Measurements from ENCODE around the gene TRAF4. TPM values are rescaled to one million over a fixed set of nuclear protein-coding genes. Genes with fewer than 3 reads are reported as not detected.

TRAF4 gene
- total and polyA plus RNA-seq, 9 of the 15 experiments (the other 6 are each of a cell fraction or from before 2014, with no cell fraction given), result 2.4 to 147 (median 72.4) TPM

DNA sequence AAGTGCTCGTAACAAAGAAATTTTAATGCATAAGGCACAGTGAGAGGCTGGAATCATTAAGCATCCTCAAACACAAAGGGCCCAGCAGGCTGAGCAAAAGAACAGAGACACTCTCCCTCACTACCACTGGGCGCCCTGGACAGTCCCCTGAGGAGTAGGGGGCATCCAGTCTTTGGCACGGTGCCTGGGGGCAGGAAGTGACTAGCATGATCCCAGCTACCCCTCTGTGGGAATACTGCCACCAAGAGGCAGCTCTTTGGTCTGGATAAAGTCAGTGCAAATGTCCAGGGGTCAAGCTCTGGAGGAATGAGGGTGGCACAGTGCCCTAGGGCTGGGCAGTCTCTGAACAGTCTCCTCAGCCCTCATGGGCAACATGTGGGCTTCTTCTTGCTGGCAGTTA, 29.5 kb upstream of the TRAF4 start:
- Histone ChIP-seq H3K4me2 (ENCODE audit: insufficient read depth, low read length) (no peak overlapping the region), H3K27me3 (ENCODE audit: control insufficient read depth in 2 of 2, insufficient read depth in 2 of 2, low read length in 2 of 2) (0 out of 5 replicates have a peak, but pooled peaks cover 0 to 11% of the 10 kb centered on the region in 2 experiments), H4K20me1 (replicated peaks; ENCODE audit: control insufficient read depth, insufficient read depth, low read length) (no peaks in the 10 kb centered on the region), H3K9me3 (replicated peaks; ENCODE audit: control insufficient read depth, insufficient read depth, low read depth, low read length) (0 out of 2 replicates have a peak, but pooled peaks cover 2% of the 10 kb centered on the region), H2AFZ (ENCODE audit: low read depth, low read length) (no peak overlapping the region), H3K27ac (ENCODE audit: extremely low read depth, low read depth, low read length) (no peak overlapping the region), H3K9ac (ENCODE audit: insufficient read depth in 1 of 2, low read depth in 2 of 2, low read length in 2 of 2) (peak overlapping the region in 1 of 2 experiments; percentile 53; a peak in 1 of 4 replicates), H3K4me1 (replicated peaks in 1 of 2; ENCODE audit: control insufficient read depth in 2 of 2, insufficient read depth in 2 of 2, low read length in 2 of 2) (peaks cover 23 to 50% of the 10 kb centered on the region in 2 experiments), H3K9me1 (ENCODE audit: control insufficient read depth, insufficient read depth, low read length) (no peaks in the 10 kb centered on the region), H3K79me2 (ENCODE audit: control insufficient read depth, insufficient read depth, low read length) (peaks cover 18% of the 10 kb centered on the region), H3K36me3 (ENCODE audit: control insufficient read depth, insufficient read depth, low read length) (no peaks in the 10 kb centered on the region), H3K4me3 (no peak overlapping the region)
- ATAC-seq, result no peak
- no peak for DNase-seq (ENCODE audit: extremely low read depth in 1 of 4, low spot score in 3 of 4)
- intact Hi-C loops (cut with micrococcal nuclease) (no loop called here), in situ Hi-C loops (cut with MboI) (no loop called here)
- no peak for FAIRE-seq
- WGBS (ENCODE audit: insufficient coverage, low coverage, missing lambda C conversion rate), result 48% methylated on average over 3 of the region's 3 CpGs
- CTCF ChIA-PET (ENCODE audit: low intra/inter-chr PET ratio), result no interaction called here
- POLR2A ChIA-PET, result interaction anchor here (0.6 to 8.7 kb wide), 4 partner anchors 8 to 201 kb away, joined by 3 to 133 read pairs (median 4); partner anchors contain the start of genes RPL23A, SDF2 and SUPT6H
- BruUV-seq (replicated peaks), result no TSS peak
- no peak for TF ChIP-seq ELF4 (CRISPR knock-in tag; IDR thresholded peaks at IDR 0.05)
- no peak for TF ChIP-seq RFX7 (CRISPR knock-in tag; IDR thresholded peaks at IDR 0.05)
- TF ChIP-seq SETDB1 (IDR thresholded peaks at IDR 0.05; ENCODE audit: low read length), result no peak
- TF ChIP-seq NFIC (IDR thresholded peaks at IDR 0.05), result peak; percentile 82
- TF ChIP-seq ZNF695 (CRISPR knock-in tag; IDR thresholded peaks at IDR 0.05), result no peak
- TF ChIP-seq, protein P1, sequence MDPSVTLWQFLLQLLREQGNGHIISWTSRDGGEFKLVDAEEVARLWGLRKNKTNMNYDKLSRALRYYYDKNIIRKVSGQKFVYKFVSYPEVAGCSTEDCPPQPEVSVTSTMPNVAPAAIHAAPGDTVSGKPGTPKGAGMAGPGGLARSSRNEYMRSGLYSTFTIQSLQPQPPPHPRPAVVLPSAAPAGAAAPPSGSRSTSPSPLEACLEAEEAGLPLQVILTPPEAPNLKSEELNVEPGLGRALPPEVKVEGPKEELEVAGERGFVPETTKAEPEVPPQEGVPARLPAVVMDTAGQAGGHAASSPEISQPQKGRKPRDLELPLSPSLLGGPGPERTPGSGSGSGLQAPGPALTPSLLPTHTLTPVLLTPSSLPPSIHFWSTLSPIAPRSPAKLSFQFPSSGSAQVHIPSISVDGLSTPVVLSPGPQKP (CRISPR knock-in tag; IDR thresholded peaks at IDR 0.05), result no peak
- TF ChIP-seq, protein P2, sequence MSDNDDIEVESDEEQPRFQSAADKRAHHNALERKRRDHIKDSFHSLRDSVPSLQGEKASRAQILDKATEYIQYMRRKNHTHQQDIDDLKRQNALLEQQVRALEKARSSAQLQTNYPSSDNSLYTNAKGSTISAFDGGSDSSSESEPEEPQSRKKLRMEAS (CRISPR knock-in tag; IDR thresholded peaks at IDR 0.05), result no peak
- no peak for TF ChIP-seq RBM17 (IDR thresholded peaks at IDR 0.05; ENCODE audit: borderline replicate concordance, low read depth, low read length)
- 0 out of 4 replicates have a peak, but pooled peaks of 1 of the 2 experiments have one; percentile 12 for TF ChIP-seq RAD21 (CRISPR knock-in tag; conservative IDR thresholded peaks at IDR 0.05 in 1 of 2, IDR thresholded peaks at IDR 0.05 in 1 of 2)
- 0 out of 2 replicates have a peak, but pooled peaks have one; percentile 57 for TF ChIP-seq PTBP1 (IDR thresholded peaks at IDR 0.05; ENCODE audit: low read depth, low read length)
- TF ChIP-seq, protein P3, sequence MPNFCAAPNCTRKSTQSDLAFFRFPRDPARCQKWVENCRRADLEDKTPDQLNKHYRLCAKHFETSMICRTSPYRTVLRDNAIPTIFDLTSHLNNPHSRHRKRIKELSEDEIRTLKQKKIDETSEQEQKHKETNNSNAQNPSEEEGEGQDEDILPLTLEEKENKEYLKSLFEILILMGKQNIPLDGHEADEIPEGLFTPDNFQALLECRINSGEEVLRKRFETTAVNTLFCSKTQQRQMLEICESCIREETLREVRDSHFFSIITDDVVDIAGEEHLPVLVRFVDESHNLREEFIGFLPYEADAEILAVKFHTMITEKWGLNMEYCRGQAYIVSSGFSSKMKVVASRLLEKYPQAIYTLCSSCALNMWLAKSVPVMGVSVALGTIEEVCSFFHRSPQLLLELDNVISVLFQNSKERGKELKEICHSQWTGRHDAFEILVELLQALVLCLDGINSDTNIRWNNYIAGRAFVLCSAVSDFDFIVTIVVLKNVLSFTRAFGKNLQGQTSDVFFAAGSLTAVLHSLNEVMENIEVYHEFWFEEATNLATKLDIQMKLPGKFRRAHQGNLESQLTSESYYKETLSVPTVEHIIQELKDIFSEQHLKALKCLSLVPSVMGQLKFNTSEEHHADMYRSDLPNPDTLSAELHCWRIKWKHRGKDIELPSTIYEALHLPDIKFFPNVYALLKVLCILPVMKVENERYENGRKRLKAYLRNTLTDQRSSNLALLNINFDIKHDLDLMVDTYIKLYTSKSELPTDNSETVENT (CRISPR knock-in tag; IDR thresholded peaks at IDR 0.05), result no peak
- no peak for TF ChIP-seq ZFPM2 (CRISPR knock-in tag; IDR thresholded peaks at IDR 0.05)
- TF ChIP-seq, protein P4, sequence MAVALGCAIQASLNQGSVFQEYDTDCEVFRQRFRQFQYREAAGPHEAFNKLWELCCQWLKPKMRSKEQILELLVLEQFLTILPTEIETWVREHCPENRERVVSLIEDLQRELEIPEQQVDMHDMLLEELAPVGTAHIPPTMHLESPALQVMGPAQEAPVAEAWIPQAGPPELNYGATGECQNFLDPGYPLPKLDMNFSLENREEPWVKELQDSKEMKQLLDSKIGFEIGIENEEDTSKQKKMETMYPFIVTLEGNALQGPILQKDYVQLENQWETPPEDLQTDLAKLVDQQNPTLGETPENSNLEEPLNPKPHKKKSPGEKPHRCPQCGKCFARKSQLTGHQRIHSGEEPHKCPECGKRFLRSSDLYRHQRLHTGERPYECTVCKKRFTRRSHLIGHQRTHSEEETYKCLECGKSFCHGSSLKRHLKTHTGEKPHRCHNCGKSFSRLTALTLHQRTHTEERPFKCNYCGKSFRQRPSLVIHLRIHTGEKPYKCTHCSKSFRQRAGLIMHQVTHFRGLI (CRISPR knock-in tag; IDR thresholded peaks at IDR 0.05), result no peak
- no peak for TF ChIP-seq CHD1 (IDR thresholded peaks at IDR 0.05; ENCODE audit: low read length)
- no peak for TF ChIP-seq GABPA (tag; conservative IDR thresholded peaks at IDR 0.05; ENCODE audit: low read depth)
- no peak for TF ChIP-seq MYNN (IDR thresholded peaks at IDR 0.05)
- TF ChIP-seq MYNN (CRISPR knock-in tag; IDR thresholded peaks at IDR 0.05), result no peak
- no peak for TF ChIP-seq ZNF830 (CRISPR knock-in tag; IDR thresholded peaks at IDR 0.05)
- no peak for TF ChIP-seq GTF2A2 (tag; IDR thresholded peaks at IDR 0.05)
- peak; percentile 87 for TF ChIP-seq RBM25 (IDR thresholded peaks at IDR 0.05; ENCODE audit: low read depth, low read length, severe bottlenecking)

Measured in K562 (cell line).